Hepatic stellate cell (primary cell): Measurements from ENCODE around the gene KIFAP3.
"Not testable (repeated sequence)": the region's sequence is repeated elsewhere in the genome, so short reads cannot be mapped to it uniquely, and the experiment has no call there.

Experiments used
- DNase-seq: peaks from one replicate; pipeline ENCODE4 v3.0.0; 2011; ENCODE audit warnings: low spot score

The KIFAP3 gene

DNA sequence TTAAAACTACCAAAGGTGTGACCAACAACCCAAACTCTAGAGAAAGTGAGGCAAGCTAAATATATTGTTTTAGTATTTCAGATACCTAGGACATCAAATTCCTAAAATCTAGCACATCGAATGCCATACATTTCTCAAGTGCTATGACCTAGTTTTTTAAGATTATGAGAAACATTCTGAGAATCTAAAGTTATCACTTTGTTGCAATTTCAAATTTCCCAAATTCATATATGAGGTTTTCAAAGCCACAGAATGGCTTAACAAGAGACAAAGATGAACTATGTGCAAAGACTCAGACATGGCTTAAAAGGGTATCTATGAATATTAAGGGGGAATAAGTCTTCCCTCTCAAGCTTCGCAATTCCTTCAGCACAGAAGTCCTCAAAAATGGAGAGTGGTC, 187.6 kb downstream of the KIFAP3 start:
- DNase-seq, result no peak

DNA sequence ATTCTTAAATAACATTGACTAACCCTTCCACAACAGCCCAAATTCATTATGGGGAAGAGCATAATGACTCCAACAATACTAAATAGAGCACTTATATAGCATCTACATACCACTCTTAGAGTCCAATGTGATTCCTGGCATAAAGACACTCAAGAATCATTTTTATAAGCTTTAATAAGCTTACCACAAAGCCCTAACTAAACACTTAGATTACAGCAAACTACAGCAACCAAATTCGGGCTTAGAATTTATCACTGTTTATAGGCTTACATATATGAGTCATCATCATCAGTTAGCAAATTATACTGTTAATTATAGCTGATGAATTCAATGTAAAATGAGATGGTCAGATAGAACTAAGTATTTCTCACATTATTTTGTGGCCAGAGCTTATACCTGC, 188.1 kb downstream of the KIFAP3 start:
- no peak for DNase-seq

DNA sequence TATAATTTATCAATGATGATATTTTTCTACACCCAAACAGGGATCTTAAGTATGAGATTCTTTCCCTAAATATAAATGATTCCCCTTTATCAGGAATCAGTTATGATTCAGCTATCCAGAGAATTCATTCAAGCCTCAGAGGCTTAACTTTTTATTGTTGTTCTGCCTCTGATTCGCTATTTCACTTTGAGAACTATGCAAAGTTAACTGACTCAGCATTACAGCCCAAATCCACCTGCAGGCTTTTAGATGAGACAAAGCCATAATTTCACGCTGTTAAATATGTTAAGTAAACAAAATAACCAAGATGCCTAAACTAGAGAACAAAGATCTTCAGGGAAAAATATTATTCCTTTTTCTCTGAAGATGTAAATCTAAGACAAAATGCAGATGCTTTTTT, 189.3 kb downstream of the KIFAP3 start:
- no peak for DNase-seq

DNA sequence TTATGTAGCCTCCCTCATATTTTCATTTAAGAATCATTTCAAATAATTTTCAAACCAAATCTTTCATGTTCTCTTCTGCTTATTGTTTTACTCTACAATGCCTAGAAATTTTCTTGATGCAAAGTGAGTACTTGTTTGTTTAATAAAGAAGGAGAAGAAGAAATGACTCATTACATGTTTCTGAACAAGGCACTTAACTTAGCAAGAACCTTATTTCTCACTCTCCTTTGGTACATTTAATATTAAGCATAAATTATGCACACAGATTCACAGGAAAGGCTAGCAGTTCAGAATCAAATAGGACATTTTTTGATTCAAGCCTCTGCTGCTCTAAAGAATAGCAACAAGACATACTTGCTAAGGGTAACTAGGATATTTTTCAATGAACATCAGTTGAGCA, 189.9 kb downstream of the KIFAP3 start:
- DNase-seq, result no peak

DNA sequence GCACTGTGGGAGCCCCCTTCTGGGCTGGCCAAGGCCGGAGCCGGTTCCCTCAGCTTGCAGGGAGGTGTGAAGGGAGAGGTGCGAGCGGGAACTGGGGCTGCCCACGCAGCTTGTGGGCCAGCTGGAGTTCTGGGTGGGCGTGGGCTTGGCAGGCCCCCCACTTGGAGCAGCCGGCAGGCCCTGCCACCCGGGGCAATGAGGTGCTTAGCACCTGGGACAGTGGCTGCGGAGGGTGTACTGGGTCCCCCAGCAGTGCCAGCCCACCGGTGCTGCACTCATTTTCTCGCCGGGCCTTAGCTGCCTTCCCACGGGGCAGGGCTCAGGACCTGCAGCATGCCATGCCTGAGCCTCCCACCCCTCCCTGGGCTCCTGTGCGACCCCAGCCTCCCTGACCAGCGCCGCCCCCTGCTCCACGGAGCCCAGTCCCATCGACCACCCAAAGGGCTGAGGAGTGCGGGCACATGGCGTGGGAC, 192.4 kb downstream of the KIFAP3 start:
- DNase-seq, result no peak

DNA sequence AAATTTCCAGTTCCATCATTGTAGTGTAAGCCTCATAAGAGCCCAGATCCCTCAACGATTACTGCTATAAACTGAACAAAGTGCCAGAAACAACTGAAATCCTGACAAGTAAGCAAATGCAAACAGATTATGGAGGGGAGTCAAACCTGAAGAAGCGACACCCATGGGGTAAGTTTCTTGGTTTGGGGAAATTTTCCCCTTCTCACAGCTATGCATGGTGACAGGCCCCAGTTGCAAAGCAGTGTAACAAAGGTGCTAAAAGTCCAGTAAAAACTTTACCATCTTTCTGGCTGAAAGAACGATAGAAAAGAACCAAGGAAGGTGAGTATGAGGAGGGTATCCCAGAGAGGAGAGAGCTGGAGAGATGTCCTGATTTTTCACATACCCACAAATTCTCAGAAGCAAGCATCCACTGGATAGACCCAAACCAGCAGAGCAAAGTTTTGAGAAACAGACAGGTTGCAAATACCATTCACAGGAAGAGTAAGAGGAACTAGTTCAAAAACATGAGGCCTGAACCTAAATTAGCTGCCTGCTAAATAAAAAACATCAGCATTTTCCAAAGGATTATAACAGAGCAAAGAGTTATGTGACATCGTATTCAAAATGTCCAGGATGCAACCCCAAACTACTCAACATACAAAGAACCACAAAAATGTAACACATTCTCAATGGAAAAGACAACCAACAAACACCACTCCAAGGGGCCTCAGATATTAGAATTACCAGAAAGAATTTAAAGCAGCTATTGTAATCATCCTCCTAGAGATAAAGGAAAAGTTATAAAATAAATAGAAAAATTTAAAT, 195.3 kb downstream of the KIFAP3 start:
- no peak for DNase-seq

DNA sequence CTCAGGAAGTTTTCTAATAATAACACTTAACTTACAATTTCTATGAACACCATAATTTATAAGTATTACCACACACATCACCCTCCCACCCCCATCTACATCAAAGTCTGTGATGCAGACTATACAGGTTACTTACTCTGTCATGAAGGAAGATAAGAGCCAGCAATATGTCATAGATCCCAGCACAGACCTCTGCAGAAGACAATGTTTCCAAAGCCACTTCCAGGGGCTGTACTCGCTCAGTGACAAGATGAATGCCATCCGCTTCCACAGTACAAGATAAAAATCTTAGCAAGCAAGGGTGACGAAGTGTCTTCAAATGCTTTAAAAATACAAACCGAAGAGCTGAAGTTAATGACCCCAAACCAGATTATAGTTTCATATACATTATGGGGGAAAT, 196.0 kb downstream of the KIFAP3 start:
- no peak for DNase-seq

DNA sequence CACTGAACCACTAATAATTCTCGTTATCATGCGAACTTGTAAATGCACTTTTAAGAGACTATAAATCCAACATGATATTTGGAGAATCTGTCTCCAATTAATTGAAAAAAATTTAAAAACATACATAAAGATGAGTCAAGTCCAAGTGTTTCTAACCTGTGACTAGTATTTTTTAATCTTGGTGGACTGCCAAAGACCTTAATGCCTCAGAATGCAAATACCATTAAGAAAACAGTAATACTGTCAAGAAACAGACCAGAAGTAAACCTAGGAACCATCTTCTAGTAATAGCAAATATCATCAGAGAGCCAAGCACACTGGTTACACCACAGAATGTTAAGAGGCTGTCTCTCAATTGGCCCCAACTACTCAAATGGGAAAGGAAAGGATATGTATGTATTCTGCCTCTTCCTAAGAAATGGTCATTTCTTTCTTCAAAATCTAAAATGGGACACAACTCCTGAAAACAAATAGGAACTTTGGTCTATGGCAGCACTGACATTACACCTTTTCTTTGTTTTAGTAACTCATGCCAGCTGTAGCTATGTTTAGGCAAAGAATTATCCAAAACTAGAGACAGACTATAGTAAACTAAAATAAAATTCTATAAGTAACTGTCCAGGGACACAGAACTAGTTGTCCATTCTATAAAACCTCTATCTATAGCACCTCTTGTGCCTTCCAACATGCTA, 196.5 kb downstream of the KIFAP3 start:
- DNase-seq, result no peak

DNA sequence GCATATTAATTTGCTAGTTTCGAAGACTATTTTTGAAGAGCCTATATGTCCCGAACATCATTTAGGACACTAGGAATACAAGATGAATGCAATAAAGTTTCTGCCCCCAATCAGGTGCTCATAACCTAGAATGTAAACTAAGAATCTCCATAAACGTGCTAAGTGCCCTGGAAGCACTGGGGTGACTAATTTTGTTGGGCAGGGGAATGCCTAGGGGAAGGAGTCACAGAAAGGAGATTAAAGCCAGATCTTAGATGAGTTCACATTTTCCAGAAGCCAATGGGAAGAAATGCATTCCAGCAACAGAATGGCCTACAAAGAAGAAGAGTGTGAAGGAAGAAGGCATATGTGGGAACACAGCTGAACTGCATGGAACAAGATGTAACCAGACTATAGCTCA, 200.3 kb downstream of the KIFAP3 start:
- peak; percentile 45 for DNase-seq

DNA sequence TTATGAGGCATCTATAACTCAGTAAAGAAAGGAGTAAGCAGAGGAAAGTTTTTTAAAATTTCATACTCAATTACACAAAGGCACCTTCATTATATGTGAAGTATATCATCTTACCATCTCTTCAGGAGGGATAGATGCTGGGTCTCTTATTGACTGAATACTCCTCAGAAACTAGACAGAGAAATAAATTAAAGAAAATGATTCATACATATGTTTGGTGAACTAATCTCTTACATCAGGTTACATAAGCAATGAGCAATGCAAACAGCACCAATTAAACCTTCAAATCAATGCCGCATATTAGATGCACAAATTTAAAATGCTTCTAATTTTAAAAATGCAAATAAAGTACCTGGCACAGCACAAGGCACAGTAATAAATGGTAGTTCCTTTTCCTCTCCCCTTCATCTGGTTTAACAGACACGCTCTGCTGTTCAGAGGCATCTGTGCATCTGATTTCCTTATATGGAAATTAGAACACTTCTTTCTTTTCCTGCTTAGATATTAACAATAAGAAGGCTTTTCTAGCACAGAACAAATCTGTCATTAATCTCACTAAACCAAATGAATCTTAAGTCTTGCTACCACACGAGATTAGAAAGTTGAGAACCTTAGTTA, 200.8 kb downstream of the KIFAP3 start:
- DNase-seq, result no peak

DNA sequence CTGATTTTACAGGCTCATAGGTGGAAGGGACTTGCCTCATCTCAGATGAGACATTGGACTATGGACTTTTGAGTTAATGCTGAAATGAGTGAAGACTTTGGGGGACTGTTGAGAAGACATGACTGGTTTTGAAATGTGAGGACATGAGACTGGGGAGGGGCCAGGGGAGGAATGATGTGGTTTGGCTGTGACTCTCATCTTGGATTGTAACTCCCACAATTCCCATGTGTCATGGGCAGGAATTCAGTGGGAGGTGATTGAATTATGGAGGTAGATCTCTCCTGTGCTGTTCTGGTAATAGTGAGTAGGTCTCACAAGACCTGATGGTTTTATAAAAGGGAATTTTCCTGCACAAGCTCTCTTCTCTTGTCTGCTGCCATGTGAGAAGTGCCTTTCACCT, 201.6 kb downstream of the KIFAP3 start:
- no peak for DNase-seq

DNA sequence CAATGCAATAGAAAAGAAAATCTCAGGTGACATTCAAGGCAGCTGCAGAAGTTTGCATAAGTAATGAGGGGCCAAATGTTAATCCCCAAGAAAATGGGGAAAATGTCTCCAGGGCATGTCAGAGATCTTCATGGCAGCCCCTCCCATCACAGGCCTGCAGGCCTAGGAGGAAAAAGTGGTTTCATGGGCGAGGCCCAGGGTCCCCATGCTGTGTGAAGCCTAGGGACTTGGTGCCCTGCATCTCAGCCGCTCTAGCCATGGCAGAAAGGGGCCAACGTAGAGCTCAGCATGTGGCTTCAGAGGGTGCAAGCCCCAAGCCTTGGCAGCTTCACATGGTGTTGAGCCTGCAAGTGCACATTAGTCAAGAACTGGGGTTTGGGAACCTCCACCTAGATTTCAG, 202.5 kb downstream of the KIFAP3 start:
- DNase-seq, result not testable (repeated sequence)
